Karpas-422 (cell line): ENCODE measurements around the gene KCNB1. TPM values are rescaled to one million over a fixed set of nuclear protein-coding genes. Genes with fewer than 3 reads are reported as not detected.

Experiments used
- DNase-seq: peaks from one replicate; pipeline ENCODE4 v3.0.0-alpha.2; 2015
- H2AFZ ChIP-seq: fragments of 200-600 bp; sonication (generic); 2 replicates; pipeline ENCODE4 v1.6.1; 2014; ENCODE audit warnings: antibody characterized with exemption, low read length, mixed read lengths
- H3K27ac ChIP-seq: fragments of 200-600 bp; sonication (generic); 2 replicates; pipeline ENCODE4 v1.5.1; 2014; ENCODE audit warnings: mild to moderate bottlenecking, low read length, moderate library complexity
- H3K27me3 ChIP-seq: fragments of 200-600 bp; sonication (generic); 2 replicates; pipeline ENCODE4 v1.6.1; 2014; ENCODE audit warnings: low read length, mixed read lengths
- H3K36me3 ChIP-seq: fragments of 200-600 bp; sonication (generic); 2 replicates; pipeline ENCODE4 v1.6.1; 2014; ENCODE audit warnings: low read length, mixed read lengths; ENCODE audit not compliant: insufficient read depth
- H3K4me1 ChIP-seq: fragments of 200-600 bp; sonication (generic); 2 replicates; pipeline ENCODE4 v1.6.1; 2014; ENCODE audit warnings: mild to moderate bottlenecking, low read length, mixed read lengths
- H3K4me2 ChIP-seq: fragments of 200-600 bp; sonication (generic); 2 replicates; pipeline ENCODE4 v1.6.1; 2014; ENCODE audit warnings: low read length, low read depth, mild to moderate bottlenecking; ENCODE audit not compliant: poor library complexity, severe bottlenecking
- H3K4me3 ChIP-seq: fragments of 200-600 bp; sonication (generic); 2 replicates; pipeline ENCODE4 v1.5.1; 2014; ENCODE audit warnings: mild to moderate bottlenecking, antibody characterized with exemption, low read length, mixed read lengths
- H3K79me2 ChIP-seq: fragments of 200-600 bp; sonication (generic); 2 replicates; pipeline ENCODE4 v1.6.1; 2014; ENCODE audit warnings: mild to moderate bottlenecking, low read length, mixed read lengths
- H3K9ac ChIP-seq: fragments of 200-600 bp; sonication (generic); 2 replicates; pipeline ENCODE4 v1.6.0; 2014; ENCODE audit warnings: low read length
- H3K9me2 ChIP-seq: fragments of 200-600 bp; sonication (generic), shearing (Covaris generic); replicated peaks from 2 replicates; pipeline ENCODE4 v1.6.0; 2014; ENCODE audit warnings: mild to moderate bottlenecking, low read length, moderate library complexity; ENCODE audit not compliant: insufficient read depth
- H3K9me3 ChIP-seq: fragments of 300-700, 200-600 bp; sonication (generic); 2 replicates; pipeline ENCODE4 v1.6.1; 2014; ENCODE audit warnings: low read length, mixed read lengths
- H4K20me1 ChIP-seq: fragments of 200-600 bp; sonication (generic); 2 replicates; pipeline ENCODE4 v1.6.1; 2014; ENCODE audit warnings: mild to moderate bottlenecking, antibody characterized with exemption, low read length, low read depth; ENCODE audit not compliant: insufficient read depth
- total RNA-seq: library from RNA; depleted of rRNA; stranded (reverse); fragments of >200 nt; shearing (Covaris generic); gene quantifications from 2 replicates; pipeline ENCODE4 v1.2.3, GENCODE V29; 2014; ENCODE audit warnings: low replicate concordance

The KCNB1 gene
- total RNA-seq, 1 experiment from 2014 or later: not detected

DNA sequence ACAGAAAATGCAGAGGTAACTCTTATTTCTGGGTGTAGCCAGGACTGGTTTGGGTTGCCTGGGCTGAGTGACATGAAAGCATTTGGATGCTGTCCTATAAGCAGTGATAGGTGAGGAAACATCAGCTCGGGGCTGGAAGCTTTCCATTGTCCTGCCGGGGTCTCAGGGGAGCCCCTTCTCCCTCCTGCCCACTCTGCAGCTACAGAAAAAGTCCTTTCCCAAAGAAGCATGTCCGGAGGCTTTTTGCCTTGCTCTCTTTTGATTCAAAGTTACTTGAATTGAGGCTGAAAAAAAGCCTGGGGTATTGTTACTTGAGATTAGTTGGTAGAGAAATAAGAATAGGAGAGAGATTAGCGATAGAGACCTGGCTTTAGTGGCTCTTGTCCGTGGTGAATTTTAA lies 113.9 kb downstream of the KCNB1 start:
- Histone ChIP-seq H4K20me1 (no peaks in the 10 kb centered on the region), H3K4me3 (no peak overlapping the region), H3K36me3 (no peaks in the 10 kb centered on the region), H2AFZ (no peak overlapping the region), H3K79me2 (no peaks in the 10 kb centered on the region), H3K4me1 (no peaks in the 10 kb centered on the region), H3K27ac (no peak overlapping the region), H3K27me3 (no peaks in the 10 kb centered on the region), H3K9me2 (no peaks in the 10 kb centered on the region), H3K9me3 (no peaks in the 10 kb centered on the region), H3K9ac (no peak overlapping the region), H3K4me2 (no peak overlapping the region)
- DNase-seq: no peak

DNA sequence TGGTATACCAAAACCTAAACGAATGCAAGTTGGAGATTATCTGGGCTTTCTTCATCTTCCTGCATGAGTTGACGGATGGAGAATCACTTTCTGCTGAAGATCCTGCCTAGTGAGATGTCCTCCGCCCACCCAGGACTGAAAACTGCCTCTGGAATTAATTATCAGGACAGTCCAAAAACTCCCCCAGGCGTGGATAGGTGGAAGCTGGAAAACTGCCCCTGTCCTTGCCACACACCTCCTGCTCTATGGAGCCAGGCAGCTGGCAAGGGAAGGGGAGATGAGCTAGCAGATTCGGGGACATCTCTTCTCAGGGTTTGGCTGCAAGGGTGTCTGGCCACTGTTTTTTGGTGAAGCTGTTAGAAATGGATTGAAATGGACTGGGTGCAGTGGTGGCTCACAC lies 115.4 kb downstream of the KCNB1 start:
- no peak overlapping the region for H3K27ac ChIP-seq
- no peak overlapping the region for H3K4me3 ChIP-seq
- H3K27me3 ChIP-seq: no peaks in the 10 kb centered on the region
- H3K9me2 ChIP-seq: no peaks in the 10 kb centered on the region
- H3K4me1 ChIP-seq: no peaks in the 10 kb centered on the region
- no peak overlapping the region for H3K4me2 ChIP-seq
- H3K79me2 ChIP-seq: no peaks in the 10 kb centered on the region
- no peaks in the 10 kb centered on the region for H4K20me1 ChIP-seq
- no peaks in the 10 kb centered on the region for H3K36me3 ChIP-seq
- H2AFZ ChIP-seq: no peak overlapping the region
- H3K9ac ChIP-seq: no peak overlapping the region
- H3K9me3 ChIP-seq: no peaks in the 10 kb centered on the region
- DNase-seq: no peak

DNA sequence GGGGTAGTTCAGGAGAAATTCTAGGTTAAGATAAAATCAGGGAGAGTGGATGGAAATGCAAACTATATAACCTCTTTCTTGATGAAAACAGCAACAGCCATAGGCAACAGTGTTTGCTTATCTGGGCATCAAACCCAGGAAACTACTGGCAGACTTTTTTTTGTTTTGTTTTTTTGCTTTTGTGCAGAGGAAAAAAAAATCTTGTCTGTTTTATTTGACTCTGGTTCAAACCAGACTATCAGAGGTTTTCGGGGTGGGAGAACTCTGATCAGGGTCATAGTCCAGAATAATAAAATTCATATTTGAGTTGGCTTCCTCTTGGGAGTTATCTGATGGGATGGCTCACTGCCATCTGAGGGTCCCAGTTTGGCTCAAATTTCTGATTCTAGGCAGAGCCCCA lies 115.8 kb downstream of the KCNB1 start:
- Histone ChIP-seq H3K36me3 (no peaks in the 10 kb centered on the region), H3K27me3 (no peaks in the 10 kb centered on the region), H3K27ac (no peak overlapping the region)

DNA sequence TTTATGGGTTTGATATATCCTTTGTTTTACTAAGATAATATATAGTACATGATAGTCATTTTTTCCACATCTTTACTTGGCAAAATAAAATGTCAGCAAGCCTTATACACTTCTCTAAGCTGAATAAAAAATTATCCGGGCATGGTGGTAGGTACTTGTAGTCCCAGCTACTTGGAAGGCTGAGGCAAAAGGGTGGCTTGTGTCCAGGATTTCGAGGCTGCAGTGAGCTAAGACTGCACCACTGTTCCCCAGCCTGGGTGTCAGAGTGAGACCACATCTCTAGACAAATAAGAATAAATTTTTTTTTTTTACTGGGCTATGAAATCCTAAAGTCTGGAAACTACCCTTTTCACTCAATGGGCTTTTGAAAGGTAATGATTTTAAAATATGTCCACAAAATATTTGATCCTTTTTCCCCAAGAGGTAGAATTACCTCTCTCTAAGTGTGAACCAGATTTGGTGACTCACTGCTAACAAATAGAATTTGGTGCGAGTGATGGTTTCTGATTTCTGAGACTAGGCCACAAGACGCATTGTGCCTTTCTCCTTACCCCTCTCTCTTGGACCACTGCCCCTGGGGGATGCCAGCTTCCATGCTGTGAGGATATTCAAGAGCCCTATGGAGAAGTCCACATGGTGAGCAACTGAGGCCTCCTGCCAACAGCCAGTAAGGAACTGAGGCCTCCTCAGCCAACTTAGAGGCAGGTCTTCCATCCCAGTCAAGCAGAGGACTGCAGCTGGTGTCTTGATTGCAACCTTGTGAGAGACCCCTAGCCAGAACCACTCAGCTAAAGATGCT lies 120.4 kb downstream of the KCNB1 start:
- Histone ChIP-seq H4K20me1 (no peaks in the 10 kb centered on the region), H3K4me2 (no peak overlapping the region), H3K79me2 (no peaks in the 10 kb centered on the region)

More for the DNA sequence above, 115.8 kb downstream of the KCNB1 start:
- no peaks in the 10 kb centered on the region for H3K9me3 ChIP-seq
- no peak overlapping the region for H2AFZ ChIP-seq
- H3K79me2 ChIP-seq: no peaks in the 10 kb centered on the region
- no peaks in the 10 kb centered on the region for H3K9me2 ChIP-seq
- H3K9ac ChIP-seq: no peak overlapping the region
- H3K4me2 ChIP-seq: no peak overlapping the region
- H4K20me1 ChIP-seq: no peaks in the 10 kb centered on the region
- no peak for DNase-seq
- H3K4me1 ChIP-seq: no peaks in the 10 kb centered on the region
- H3K4me3 ChIP-seq: no peak overlapping the region

DNA sequence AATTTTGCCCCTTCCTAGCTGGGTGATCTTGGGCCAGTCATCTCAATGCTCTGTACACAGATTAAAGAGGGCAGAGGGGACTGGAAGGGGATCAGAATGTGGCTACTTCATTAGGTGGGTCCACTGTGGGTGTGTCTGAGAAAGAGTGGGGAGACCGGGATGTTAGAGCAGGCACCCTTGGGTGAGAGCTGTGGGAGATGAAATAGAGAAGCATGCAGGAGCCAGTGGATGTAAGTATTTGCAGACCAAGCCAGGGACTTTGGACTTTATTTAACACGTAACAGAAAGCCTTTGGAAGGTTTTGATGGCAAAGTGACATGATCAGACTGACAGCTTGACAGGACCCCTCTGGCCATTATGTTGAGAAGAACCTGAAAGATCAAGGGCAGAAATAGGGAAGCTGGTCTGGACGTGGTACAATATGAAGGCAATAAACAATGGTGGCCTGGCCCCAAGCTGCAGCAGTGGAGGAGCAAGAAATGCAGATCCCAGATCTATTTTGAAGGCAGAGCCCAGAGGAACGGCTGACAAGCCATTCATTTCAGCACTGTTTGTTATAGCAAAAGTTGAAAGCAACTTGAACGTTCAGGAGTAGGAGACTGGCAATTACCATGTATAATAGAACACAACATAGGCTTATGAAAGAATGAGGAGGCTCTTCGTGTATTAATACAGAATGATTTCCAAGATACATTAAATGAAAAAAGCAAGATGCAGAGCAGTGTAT lies 122.1 kb downstream of the KCNB1 start:
- no peak for DNase-seq
- no peak overlapping the region for H2AFZ ChIP-seq
- H4K20me1 ChIP-seq: no peaks in the 10 kb centered on the region

More for the DNA sequence above, 120.4 kb downstream of the KCNB1 start:
- Histone ChIP-seq H3K9ac (no peak overlapping the region), H3K27me3 (no peaks in the 10 kb centered on the region), H3K9me2 (no peaks in the 10 kb centered on the region), H3K9me3 (no peaks in the 10 kb centered on the region), H3K27ac (no peak overlapping the region), H2AFZ (no peak overlapping the region), H3K4me1 (no peaks in the 10 kb centered on the region), H3K4me3 (no peak overlapping the region), H3K36me3 (no peaks in the 10 kb centered on the region)
- DNase-seq: no peak

DNA sequence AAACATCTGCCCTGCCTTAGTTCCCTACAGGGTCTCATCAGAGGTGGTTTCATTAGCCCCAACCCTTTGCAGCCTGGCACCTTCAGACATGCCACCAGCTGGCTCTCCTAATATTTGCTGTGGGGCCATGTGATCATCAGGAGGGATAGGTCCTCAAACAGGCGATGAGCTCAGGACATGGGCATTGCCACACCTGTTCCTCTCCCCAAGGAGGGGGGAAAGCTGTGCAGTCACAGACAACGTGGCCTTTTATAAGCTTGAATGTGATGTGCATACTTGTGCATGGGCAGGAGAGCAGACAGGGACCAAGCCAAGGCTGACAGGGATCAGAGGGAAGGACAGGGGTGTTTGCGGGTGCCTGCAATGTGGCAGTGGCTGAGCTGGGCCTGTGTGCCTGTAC lies 125.8 kb downstream of the KCNB1 start:
- Histone ChIP-seq H3K9me2 (no peaks in the 10 kb centered on the region), H3K27me3 (no peaks in the 10 kb centered on the region), H3K27ac (no peak overlapping the region), H3K4me2 (no peak overlapping the region), H4K20me1 (no peaks in the 10 kb centered on the region), H3K79me2 (no peaks in the 10 kb centered on the region), H3K4me1 (no peaks in the 10 kb centered on the region), H3K9me3 (no peaks in the 10 kb centered on the region), H3K36me3 (no peaks in the 10 kb centered on the region), H2AFZ (no peak overlapping the region), H3K4me3 (no peak overlapping the region), H3K9ac (no peak overlapping the region)
- no peak for DNase-seq

More for the DNA sequence above, 122.1 kb downstream of the KCNB1 start:
- H3K27me3 ChIP-seq: no peaks in the 10 kb centered on the region
- H3K79me2 ChIP-seq: no peaks in the 10 kb centered on the region
- no peak overlapping the region for H3K4me3 ChIP-seq
- no peak overlapping the region for H3K4me2 ChIP-seq
- no peak overlapping the region for H3K9ac ChIP-seq
- H3K27ac ChIP-seq: no peak overlapping the region
- H3K36me3 ChIP-seq: no peaks in the 10 kb centered on the region
- H3K9me2 ChIP-seq: no peaks in the 10 kb centered on the region
- H3K4me1 ChIP-seq: no peaks in the 10 kb centered on the region
- H3K9me3 ChIP-seq: no peaks in the 10 kb centered on the region

DNA sequence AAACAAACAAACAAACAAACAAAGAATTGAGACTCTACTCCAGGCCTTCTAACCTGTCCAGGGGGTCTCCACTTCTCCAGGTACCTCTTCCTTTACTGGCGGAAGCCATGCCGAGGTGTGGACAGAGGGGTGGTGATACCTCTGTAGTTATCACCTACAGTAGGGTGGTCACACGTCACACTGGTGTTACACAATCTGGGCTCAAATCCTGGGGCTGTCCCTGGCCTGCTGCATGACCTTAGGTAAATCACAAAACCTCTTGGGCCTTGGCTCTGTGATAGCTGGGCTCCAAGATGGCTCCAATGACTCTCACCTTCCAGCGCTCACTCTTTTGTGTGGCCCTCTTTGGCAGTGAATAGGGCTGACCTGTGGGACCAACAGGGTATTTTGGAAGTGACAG lies 127.8 kb downstream of the KCNB1 start:
- Histone ChIP-seq H3K36me3 (no peaks in the 10 kb centered on the region), H4K20me1 (no peaks in the 10 kb centered on the region), H2AFZ (no peak overlapping the region), H3K9me2 (no peaks in the 10 kb centered on the region), H3K4me3 (no peak overlapping the region), H3K9me3 (no peaks in the 10 kb centered on the region), H3K79me2 (no peaks in the 10 kb centered on the region), H3K4me2 (no peak overlapping the region), H3K27me3 (no peaks in the 10 kb centered on the region), H3K9ac (no peak overlapping the region), H3K27ac (no peak overlapping the region), H3K4me1 (no peaks in the 10 kb centered on the region)
- DNase-seq: no peak

DNA sequence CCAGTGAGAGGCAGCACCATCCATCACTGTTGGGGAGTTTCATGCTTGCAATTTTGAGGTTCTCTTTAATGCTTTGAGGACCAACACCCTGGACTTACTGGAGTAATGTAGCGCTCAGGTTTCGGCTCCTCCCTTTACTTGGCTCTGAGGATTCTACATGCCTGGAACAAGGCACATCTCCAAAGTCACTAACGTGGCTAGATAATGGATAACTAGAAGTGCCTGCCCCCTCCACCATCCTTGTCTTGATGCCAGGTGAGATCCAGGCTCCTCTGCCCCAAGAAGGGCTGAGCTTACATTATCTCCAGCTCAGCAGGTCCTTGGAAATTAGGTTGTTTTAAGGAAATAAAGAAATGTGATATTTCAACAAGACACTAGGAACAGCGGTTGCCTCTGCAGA lies 129.1 kb downstream of the KCNB1 start:
- Histone ChIP-seq H3K9ac (no peak overlapping the region), H3K36me3 (no peaks in the 10 kb centered on the region), H3K27ac (no peak overlapping the region), H3K79me2 (no peaks in the 10 kb centered on the region), H3K4me1 (no peaks in the 10 kb centered on the region), H3K9me2 (no peaks in the 10 kb centered on the region), H3K9me3 (no peaks in the 10 kb centered on the region), H3K4me2 (no peak overlapping the region), H4K20me1 (no peaks in the 10 kb centered on the region), H3K27me3 (no peaks in the 10 kb centered on the region), H2AFZ (no peak overlapping the region), H3K4me3 (no peak overlapping the region)
- DNase-seq: no peak
